ENCODE measurements around the gene SMTNL1.

The SMTNL1 gene

GRCh38 chr11:57496109-57496820, 41.1 kb upstream of the SMTNL1 start:
- in situ Hi-C loops (cut with MboI; ENCODE audit: low pct_unique_long_range_greater_than_20kb, low sequenced_read_pairs, unreplicated experiment), result no loop called here
- TF ChIP-seq CTCF (IDR thresholded peaks at IDR 0.05; ENCODE audit: extremely low read depth, insufficient read depth, missing control alignments), result no peak
- DNase-seq (ENCODE audit: low spot score), result no peak

GRCh38 chr11:57497303-57498247, 39.8 kb upstream of the SMTNL1 start:
- in situ Hi-C loops (cut with MboI; ENCODE audit: low pct_unique_long_range_greater_than_20kb, low sequenced_read_pairs, unreplicated experiment), result no loop called here
- no peak for TF ChIP-seq CTCF (IDR thresholded peaks at IDR 0.05; ENCODE audit: extremely low read depth, insufficient read depth, missing control alignments)
- DNase-seq (ENCODE audit: low spot score), result no peak

- no peak for DNase-seq (ENCODE audit: low spot score)
- in situ Hi-C loops (cut with MboI; ENCODE audit: low pct_unique_long_range_greater_than_20kb, low sequenced_read_pairs, unreplicated experiment), result no loop called here
- no peak for TF ChIP-seq CTCF (IDR thresholded peaks at IDR 0.05; ENCODE audit: extremely low read depth, insufficient read depth, missing control alignments)
These were observed 38.9 kb upstream of the SMTNL1 start for GRCh38 chr11:57498540-57498939.

GRCh38 chr11:57499413-57499982, 37.9 kb upstream of the SMTNL1 start:
- DNase-seq (ENCODE audit: low spot score), result peak; percentile 92
- TF ChIP-seq CTCF (IDR thresholded peaks at IDR 0.05; ENCODE audit: extremely low read depth, insufficient read depth, missing control alignments), result no peak
- in situ Hi-C loops (cut with MboI; ENCODE audit: low pct_unique_long_range_greater_than_20kb, low sequenced_read_pairs, unreplicated experiment), result no loop called here

GRCh38 chr11:57499983-57500461, 37.4 kb upstream of the SMTNL1 start:
- no peak for DNase-seq (ENCODE audit: low spot score)
- in situ Hi-C loops (cut with MboI; ENCODE audit: low pct_unique_long_range_greater_than_20kb, low sequenced_read_pairs, unreplicated experiment), result loop anchor here (25.0 kb wide), 1 partner anchor 138 kb away; no protein-coding TSS in a partner anchor
- no peak for TF ChIP-seq CTCF (IDR thresholded peaks at IDR 0.05; ENCODE audit: extremely low read depth, insufficient read depth, missing control alignments)

- DNase-seq (ENCODE audit: low spot score), result no peak
- in situ Hi-C loops (cut with MboI; ENCODE audit: low pct_unique_long_range_greater_than_20kb, low sequenced_read_pairs, unreplicated experiment), result loop anchor here (25.0 kb wide), 1 partner anchor 138 kb away; no protein-coding TSS in a partner anchor
These were observed 36.9 kb upstream of the SMTNL1 start for GRCh38 chr11:57500515-57500914.

More at GRCh38 chr11:57500515-57500914, 36.9 kb upstream of the SMTNL1 start:
- TF ChIP-seq CTCF (IDR thresholded peaks at IDR 0.05; ENCODE audit: extremely low read depth, insufficient read depth, missing control alignments), result no peak

Measured in GM13977 (cell line).